Transverse colon (tissue), 4 donors: ENCODE results near the gene TRIM61. TPM values are rescaled to one million over a fixed set of nuclear protein-coding genes. Genes with fewer than 3 reads are reported as not detected.
"Not testable (repeated sequence)": the region's sequence is repeated elsewhere in the genome, so short reads cannot be mapped to it uniquely, and the experiment has no call there.

Experiments used
- DNase-seq: peaks from one replicate; pipeline ENCODE4 v3.0.0-alpha.2; 2019
- H3K27ac ChIP-seq, 4 donors: fragments of 200-600 bp; sonication (generic); 2 replicates each; pipeline ENCODE4 v1.5.1; 2016 to 2018; ENCODE audit warnings: inconsistent platforms in 4 of 4
- H3K27me3 ChIP-seq: fragments of 200-600 bp; sonication (generic); 2 replicates; pipeline ENCODE4 v1.5.1; 2017; ENCODE audit warnings: inconsistent platforms
- H3K36me3 ChIP-seq, 4 donors: fragments of 200-600 bp; sonication (generic); 2 replicates each; pipeline ENCODE4 v1.5.1; 2017 to 2019; ENCODE audit warnings: inconsistent platforms in 4 of 4
- H3K4me1 ChIP-seq, 4 donors: fragments of 200-600 bp; sonication (generic); 2 replicates each; pipeline ENCODE4 v1.5.1; 2017 to 2020; ENCODE audit warnings: inconsistent platforms in 4 of 4
- H3K4me3 ChIP-seq, 4 donors: fragments of 200-600 bp; sonication (generic); 1 replicate in 1 of 4; 2 replicates in 3 of 4; pipeline versions ENCODE4 v1.5.1 to v1.6.1; 2017 to 2019; ENCODE audit warnings: inconsistent platforms in 4 of 4
- H3K9me3 ChIP-seq, 2 donors: fragments of 200-600 bp; sonication (generic); 2 replicates each; pipeline ENCODE4 v1.5.1; 2017 to 2019; ENCODE audit warnings: inconsistent platforms in 2 of 2
- CTCF ChIP-seq, 5 experiments: fragments of 200-600 bp in 3 of 5; fragments of 450-650 bp in 2 of 5; sonication (generic) in 3 of 5; IDR thresholded peaks; 1 replicate in 2 of 5; 2 replicates in 3 of 5; pipeline ENCODE4 v1.5.1; 2016 to 2017; ENCODE audit warnings: antibody characterized with exemption in 5 of 5, inconsistent platforms in 3 of 5, mild to moderate bottlenecking in 2 of 5, moderate library complexity in 1 of 5
- EP300 ChIP-seq: sonication (generic); formaldehyde crosslinking; IDR thresholded peaks from one replicate; pipeline ENCODE4 v1.6.1; 2017; ENCODE audit warnings: antibody characterized with exemption, low read depth
- POLR2A ChIP-seq: fragments of 450-650 bp; IDR thresholded peaks from one replicate; pipeline ENCODE4 v1.6.1; 2016; ENCODE audit warnings: antibody characterized with exemption, mild to moderate bottlenecking, moderate library complexity
- POLR2AphosphoS5 ChIP-seq, 3 donors: sonication (generic); formaldehyde crosslinking; IDR thresholded peaks; one replicate each; pipeline ENCODE4 v1.6.1; 2016; ENCODE audit warnings: antibody characterized with exemption in 3 of 3
- WGBS, 2 donors: methylation state at CpG; one replicate each; pipeline ENCODE4 v1.1.5; 2018; ENCODE audit warnings: low coverage in 1 of 2; 5-methylcytosine and 5-hydroxymethylcytosine counted together
- in situ Hi-C, 4 donors: fragments of 200-750 bp; cut with MboI; loops; one replicate each; pipeline versions ENCODE4 v1.15.0 to v1.15.1; 2017; ENCODE audit warnings: low sequenced_read_pairs in 3 of 4, low pct_ligation_motif_present in 1 of 4, low pct_unique_long_range_greater_than_20kb in 1 of 4
- intact Hi-C: fragments of 100-400 bp; cut with DNase I; formaldehyde crosslinking; loops from one replicate; pipeline ENCODE4 v1.15.1; 2023; ENCODE audit warnings: low total_unique reads
- total RNA-seq, 4 donors: library from RNA; depleted of rRNA; stranded (reverse); fragments of >200 nt; gene quantifications; one replicate each; pipeline ENCODE4 v1.1.0, GENCODE V29; 2016

TRIM61 gene
- total RNA-seq, 4 donors from 2014 or later: not detected

- Histone ChIP-seq H3K9me3 (no peaks in the 10 kb centered on the region), H3K4me3 (no peak overlapping the region), H3K4me1 (no peaks in the 10 kb centered on the region), H3K27ac (no peak overlapping the region), H3K36me3 (no peaks in the 10 kb centered on the region), H3K27me3 (no peaks in the 10 kb centered on the region)
- in situ Hi-C loops (no loop called here), intact Hi-C loops (no loop called here)
- 39 to 60% methylated on average over 4 to 6 of the region's 6 CpGs for WGBS, 2 donors
- TF ChIP-seq POLR2AphosphoS5 (IDR thresholded peaks at IDR 0.05): no peak
- TF ChIP-seq POLR2A: no peak
- no peak for TF ChIP-seq CTCF (IDR thresholded peaks at IDR 0.05)
- TF ChIP-seq EP300: no peak
- no peak for DNase-seq
Observed at GRCh38 chr4:164997941-164998340, 20.5 kb upstream of the TRIM61 start.

- in situ Hi-C loops: no loop called here
- no peaks in the 10 kb centered on the region for H3K4me1 ChIP-seq
- no peaks in the 10 kb centered on the region for H3K27me3 ChIP-seq
- H3K36me3 ChIP-seq: no peaks in the 10 kb centered on the region
- WGBS, 2 donors: 56% methylated on average over 2 of the region's 2 CpGs; no CpG with 5 or more reads in 1 of the 2 donors
- H3K4me3 ChIP-seq: no peak overlapping the region
- H3K9me3 ChIP-seq: no peaks in the 10 kb centered on the region
- peak; percentile 25 for DNase-seq
- TF ChIP-seq CTCF (IDR thresholded peaks at IDR 0.05): peak in 4 of 5 experiments; percentile 12 to 31 (median 20)
- TF ChIP-seq POLR2A: no peak
- TF ChIP-seq EP300: no peak
- intact Hi-C loops: no loop called here
- H3K27ac ChIP-seq: no peak overlapping the region
Observed at GRCh38 chr4:164997324-164997723, 19.9 kb upstream of the TRIM61 start.

GRCh38 chr4:164996123-164996522 lies 18.7 kb upstream of the TRIM61 start:
- H3K9me3 ChIP-seq, H3K4me3 ChIP-seq, H3K27ac ChIP-seq, in situ Hi-C loops, H3K4me1 ChIP-seq, DNase-seq, intact Hi-C loops, H3K36me3 ChIP-seq, H3K27me3 ChIP-seq: not testable (repeated sequence)
- 81 to 88% methylated on average over 5 to 6 of the region's 6 CpGs for WGBS, 2 donors

GRCh38 chr4:164990786-164991185 lies 13.3 kb upstream of the TRIM61 start:
- H3K9me3 ChIP-seq, in situ Hi-C loops, H3K27me3 ChIP-seq, H3K36me3 ChIP-seq, H3K27ac ChIP-seq, intact Hi-C loops, DNase-seq, H3K4me1 ChIP-seq, H3K4me3 ChIP-seq: not testable (repeated sequence)
- WGBS, 2 donors: 86 to 96% methylated on average over 9 to 10 of the region's 10 CpGs

- Histone ChIP-seq H3K27ac (no peak overlapping the region), H3K4me3 (no peak overlapping the region), H3K4me1 (no peaks in the 10 kb centered on the region), H3K9me3 (no peaks in the 10 kb centered on the region), H3K27me3 (no peaks in the 10 kb centered on the region), H3K36me3 (no peaks in the 10 kb centered on the region)
- no peak for TF ChIP-seq POLR2AphosphoS5 (IDR thresholded peaks at IDR 0.05)
- TF ChIP-seq EP300: no peak
- no peak for TF ChIP-seq POLR2A
- no peak for TF ChIP-seq CTCF (IDR thresholded peaks at IDR 0.05)
- DNase-seq: no peak
- intact Hi-C loops (no loop called here), in situ Hi-C loops (no loop called here)
- 59% methylated on average over 2 of the region's 2 CpGs; no CpG with 5 or more reads in 1 of the 2 donors for WGBS, 2 donors
Observed at GRCh38 chr4:164989471-164989870, 12.0 kb upstream of the TRIM61 start.

GRCh38 chr4:164971929-164972328 lies 5.5 kb downstream of the TRIM61 start:
- H3K36me3 ChIP-seq, H3K27ac ChIP-seq, H3K9me3 ChIP-seq, in situ Hi-C loops, H3K4me1 ChIP-seq, H3K4me3 ChIP-seq, DNase-seq, H3K27me3 ChIP-seq, intact Hi-C loops: not testable (repeated sequence)
- 92 to 100% methylated on average over 2 of the region's 2 CpGs for WGBS, 2 donors
